Measurements from ENCODE around the gene CYFIP2. TPM values are rescaled to one million over a fixed set of nuclear protein-coding genes. Genes with fewer than 3 reads are reported as not detected.

Gene CYFIP2
- total and polyA plus RNA-seq, 2 of the 13 experiments (the other 11 are each of a cell fraction or from before 2014, with no cell fraction given): 22.6 to 30.3 TPM

GRCh38 chr5:157284458-157285212, 18.7 kb downstream of the CYFIP2 start:
- H3K36me3 ChIP-seq (replicated peaks in 1 of 2; ENCODE audit: control insufficient read depth in 1 of 2, insufficient read depth in 2 of 2, low read length in 2 of 2): peaks cover 7 to 8% of the 10 kb centered on the region in 2 experiments; a peak in 3 of 5 replicates
- ATAC-seq (no peak), FAIRE-seq (no peak), DNase-seq (ENCODE audit: low spot score) (no peak)
- no TSS peak for BruUV-seq (replicated peaks)
- H3K4me1 ChIP-seq (ENCODE audit: insufficient read depth, low read length): peaks cover 29% of the 10 kb centered on the region
- 0 out of 2 replicates have a peak, but pooled peaks cover 6% of the 10 kb centered on the region for H4K20me1 ChIP-seq (ENCODE audit: insufficient read depth, low read length)
- in situ Hi-C loops (cut with HindIII; ENCODE audit: extremely low pct_ligation_motif_present, low pct_unique_long_range_greater_than_20kb): no loop called here
- no peaks in the 10 kb centered on the region for H3K27me3 ChIP-seq (ENCODE audit: control insufficient read depth in 1 of 2, insufficient read depth in 2 of 2, low read length in 2 of 2)
- POLR2A ChIA-PET: no interaction called here
- H3K27ac ChIP-seq (ENCODE audit: extremely low read length, insufficient read depth, low read length): no peak overlapping the region
- no peak overlapping the region for H3K9ac ChIP-seq (ENCODE audit: insufficient read depth, low read depth, low read length)
- no peaks in the 10 kb centered on the region for H3K9me3 ChIP-seq (ENCODE audit: low read length)
- intact Hi-C loops (cut with micrococcal nuclease; ENCODE audit: unreplicated experiment): no loop called here
- 100% methylated on average over 6 of the region's 6 CpGs for WGBS (ENCODE audit: low lambda C conversion rate)
- H3K4me3 ChIP-seq (replicated peaks in 1 of 3; ENCODE audit: insufficient read depth in 1 of 3, low read depth in 2 of 3, low read length in 3 of 3): no peak overlapping the region
- CTCF ChIA-PET (ENCODE audit: low intra/inter-chr PET ratio, low total read pairs): no interaction called here
- no peak overlapping the region for H3K4me2 ChIP-seq (ENCODE audit: low read depth, low read length)
- H3K79me2 ChIP-seq (ENCODE audit: insufficient read depth, low read length): peaks cover 4% of the 10 kb centered on the region
- no peak overlapping the region for H2AFZ ChIP-seq (ENCODE audit: low read length)
- no peak for TF ChIP-seq ATM (IDR thresholded peaks at IDR 0.05; ENCODE audit: borderline replicate concordance)
- TF ChIP-seq ZNF503 (CRISPR knock-in tag; IDR thresholded peaks at IDR 0.05): no peak
- no peak for TF ChIP-seq ZNF563 (CRISPR knock-in tag; IDR thresholded peaks at IDR 0.05)
- no peak for TF ChIP-seq MLX (CRISPR knock-in tag; IDR thresholded peaks at IDR 0.05)
- no peak for TF ChIP-seq CEBPZ (IDR thresholded peaks at IDR 0.05; ENCODE audit: low read length)
- TF ChIP-seq ZHX2 (IDR thresholded peaks at IDR 0.05; ENCODE audit: low read depth): no peak
- TF ChIP-seq ZHX2 (CRISPR knock-in tag; IDR thresholded peaks at IDR 0.05; ENCODE audit: borderline replicate concordance): no peak
- TF ChIP-seq ZBTB39 (CRISPR knock-in tag; IDR thresholded peaks at IDR 0.05): no peak
- TF ChIP-seq HDAC6 (IDR thresholded peaks at IDR 0.05; ENCODE audit: low read depth, low read length): no peak
